Endothelial cell of hepatic sinusoid (primary cell): ENCODE measurements around the gene PHKB.
"Not testable (repeated sequence)": the region's sequence is repeated elsewhere in the genome, so short reads cannot be mapped to it uniquely, and the experiment has no call there.

ENCODE experiments used
- in situ Hi-C: cut with HindIII; loops from 2 replicates; pipeline ENCODE4 v1.10.0; 2017; ENCODE audit warnings: low sequenced_read_pairs

The PHKB gene

DNA sequence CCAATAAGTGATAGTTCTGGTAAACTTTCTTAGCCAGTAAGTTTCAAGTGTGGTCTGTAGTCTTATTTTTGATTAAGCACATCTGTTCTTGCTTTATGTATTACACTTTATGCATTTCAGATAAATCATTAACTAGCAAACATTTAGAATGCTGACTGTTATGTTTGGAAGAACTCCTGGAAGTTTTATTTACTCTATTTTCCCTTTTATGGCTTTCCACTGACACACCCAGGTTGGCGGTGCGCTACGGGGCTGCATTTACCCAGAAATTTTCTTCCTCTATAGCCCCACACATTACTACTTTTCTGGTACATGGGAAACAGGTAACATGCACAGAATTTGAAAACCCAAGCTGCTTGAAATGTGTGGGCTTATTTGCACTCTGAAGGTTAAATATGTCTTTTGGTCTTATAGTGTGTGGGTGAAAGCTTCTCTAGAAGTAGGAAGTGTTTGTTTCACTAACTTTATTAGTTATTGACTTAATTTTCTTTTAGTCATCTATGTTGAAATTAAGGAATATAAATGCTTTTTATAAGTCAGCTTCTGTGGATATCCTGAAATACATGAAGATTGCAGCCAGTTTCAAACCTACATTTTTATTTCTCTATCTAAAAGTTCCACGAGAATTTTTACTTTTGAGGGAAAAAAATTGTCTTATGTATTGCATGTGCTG, 203.7 kb downstream of the PHKB start:
- in situ Hi-C loops: no loop called here

DNA sequence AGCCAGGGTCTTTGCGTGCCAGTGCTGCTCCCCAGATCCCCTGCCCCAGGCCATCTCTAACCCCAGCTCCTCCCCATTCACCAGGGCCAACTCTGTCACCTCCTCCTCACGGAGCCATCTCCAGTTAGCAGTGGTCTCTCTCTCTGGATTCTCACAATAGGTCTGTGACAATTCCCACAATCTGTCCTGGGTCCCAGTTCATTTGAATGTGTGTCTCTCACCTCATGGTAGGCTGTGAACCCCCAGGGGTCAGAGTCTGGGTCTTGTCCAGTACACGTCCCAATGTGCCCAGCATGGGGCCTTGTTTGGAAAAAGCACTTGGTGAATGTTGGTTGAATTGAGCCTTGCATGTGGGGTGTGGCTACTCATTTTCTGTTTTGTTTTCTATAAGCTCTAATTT, 205.3 kb downstream of the PHKB start:
- in situ Hi-C loops: no loop called here

DNA sequence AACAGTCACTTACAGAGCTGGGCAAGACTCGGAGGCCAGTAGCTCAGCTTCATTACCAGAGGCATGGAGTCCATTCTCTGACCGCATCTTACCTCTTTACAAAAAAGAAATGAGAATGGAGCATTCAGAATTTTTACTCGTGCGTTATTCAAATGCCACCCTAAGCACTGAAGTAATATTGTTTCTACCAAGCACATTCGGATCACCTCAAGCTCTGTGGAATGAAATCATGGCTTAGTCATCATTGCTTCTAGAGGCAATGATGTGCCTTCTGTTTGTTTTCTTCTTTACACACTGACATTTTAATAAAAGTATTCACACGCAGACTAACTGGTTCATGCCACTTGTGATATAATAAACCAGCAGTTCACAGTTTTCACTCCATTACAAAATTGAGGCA, 206.8 kb downstream of the PHKB start:
- in situ Hi-C loops: no loop called here

DNA sequence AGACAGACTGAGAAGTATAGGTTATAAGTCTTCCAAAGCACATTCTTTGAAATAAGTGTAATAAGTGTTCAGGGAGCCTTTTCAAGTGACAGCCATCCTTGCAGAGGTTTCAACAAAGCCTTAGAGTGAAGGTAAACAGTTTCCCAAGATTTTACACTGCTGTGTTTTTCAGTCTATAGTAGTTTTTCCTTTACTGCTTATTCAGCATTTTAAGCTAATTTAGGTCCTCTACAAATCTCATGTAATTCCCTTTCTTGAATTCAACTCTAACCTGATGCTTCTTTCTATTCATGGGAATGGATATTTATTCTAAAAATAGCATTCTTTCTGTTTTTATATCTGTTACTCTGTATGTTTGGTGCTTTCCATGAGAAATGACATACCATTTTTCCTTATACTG, 211.3 kb downstream of the PHKB start:
- in situ Hi-C loops: no loop called here

DNA sequence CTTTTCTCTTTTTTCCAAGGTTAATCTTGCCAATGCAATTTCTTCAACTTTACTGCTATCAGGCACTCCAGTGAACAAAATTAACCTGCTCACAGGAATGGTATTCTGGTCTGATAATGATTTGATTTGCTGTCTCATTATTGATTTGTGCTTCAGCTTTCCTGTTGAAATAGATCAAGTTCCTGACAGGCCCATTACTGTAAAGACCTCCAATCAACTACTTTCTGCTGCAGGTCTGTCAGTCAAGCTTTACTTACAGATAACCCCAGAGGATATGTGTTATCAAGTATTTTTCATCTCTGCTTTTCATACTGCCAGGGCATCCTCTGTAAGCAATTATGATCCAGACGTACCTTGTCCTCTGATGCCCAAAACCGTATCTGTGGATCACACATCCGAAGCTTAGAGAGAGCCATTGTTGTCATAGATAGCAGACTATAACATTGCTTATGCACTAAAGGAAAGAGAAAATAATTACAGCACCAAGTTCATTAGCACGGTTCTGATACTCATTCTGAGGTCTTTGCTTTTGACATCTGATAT, 215.6 kb downstream of the PHKB start:
- in situ Hi-C loops: no loop called here

DNA sequence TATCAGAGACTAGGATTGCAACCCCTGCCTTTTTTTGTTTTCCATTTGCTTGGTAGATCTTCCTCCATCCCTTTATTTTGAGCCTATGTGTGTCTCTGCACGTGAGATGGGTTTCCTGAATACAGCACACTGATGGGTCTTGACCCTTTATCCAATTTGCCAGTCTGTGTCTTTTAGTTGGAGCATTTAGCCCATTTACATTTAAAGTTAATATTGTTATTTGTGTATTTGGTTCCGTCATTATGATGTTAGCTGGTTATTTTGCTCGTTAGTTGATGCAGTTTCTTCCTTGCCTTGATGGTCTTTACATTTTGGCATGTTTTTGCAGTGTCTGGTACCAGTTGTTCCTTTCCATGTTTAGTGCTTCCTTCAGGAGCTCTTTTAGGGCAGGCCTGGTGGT, 220.4 kb downstream of the PHKB start:
- in situ Hi-C loops: not testable (repeated sequence)

DNA sequence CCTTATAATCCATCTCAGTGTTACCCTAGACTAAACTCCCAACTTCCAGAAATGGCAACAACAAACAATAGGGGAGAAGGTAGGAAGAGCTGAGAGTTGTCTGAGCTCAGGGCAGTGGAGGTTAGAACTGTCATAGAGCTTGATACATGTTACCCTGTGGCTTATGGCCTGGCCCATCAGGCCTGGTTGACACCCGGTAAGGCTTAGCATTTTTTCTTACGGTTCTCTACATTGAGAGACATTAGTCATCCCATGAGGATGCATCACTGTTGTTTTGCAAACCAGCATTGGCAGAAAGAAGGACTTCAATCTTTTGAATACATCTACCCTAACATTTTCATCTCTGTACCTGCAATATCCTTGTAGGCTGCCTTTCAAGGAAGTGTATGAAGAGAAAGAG, 226.6 kb downstream of the PHKB start:
- in situ Hi-C loops: no loop called here

DNA sequence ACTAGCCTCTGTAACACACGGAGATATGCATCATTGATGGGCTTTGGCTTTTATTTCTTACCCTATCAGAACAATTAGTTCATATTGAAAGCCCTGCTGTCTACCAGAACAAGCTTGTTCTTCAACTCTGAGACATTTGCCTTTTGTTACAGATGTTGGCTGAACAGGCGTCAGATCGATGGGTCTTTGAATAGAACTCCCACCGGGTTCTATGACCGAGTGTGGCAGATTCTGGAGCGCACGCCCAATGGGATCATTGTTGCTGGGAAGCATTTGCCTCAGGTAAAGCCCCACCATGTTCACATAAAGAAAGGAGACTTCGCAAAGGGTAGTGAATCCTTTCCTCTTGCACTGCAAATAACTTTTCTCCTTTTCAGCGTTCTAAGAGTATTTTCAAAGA, 232.1 kb downstream of the PHKB start:
- in situ Hi-C loops: no loop called here

DNA sequence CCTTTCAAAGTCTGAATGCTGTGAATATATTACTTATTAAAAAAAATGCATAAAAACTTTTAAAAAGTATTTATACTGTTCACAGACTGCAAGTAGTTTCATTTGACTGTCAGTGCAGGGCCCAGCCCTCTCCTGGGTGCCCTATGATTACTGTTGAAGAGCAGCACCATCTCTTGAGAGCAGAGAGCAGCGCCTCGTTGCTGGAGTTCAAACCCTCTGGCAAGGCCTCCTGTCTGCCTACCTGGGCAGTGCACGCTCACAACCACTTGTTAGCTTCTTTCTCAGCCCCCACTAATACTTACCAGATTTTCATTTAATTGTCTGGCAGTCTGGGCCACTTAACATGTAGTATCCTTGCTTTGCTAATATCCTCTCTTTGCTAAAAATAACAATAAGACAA, 233.4 kb downstream of the PHKB start:
- in situ Hi-C loops: no loop called here

DNA sequence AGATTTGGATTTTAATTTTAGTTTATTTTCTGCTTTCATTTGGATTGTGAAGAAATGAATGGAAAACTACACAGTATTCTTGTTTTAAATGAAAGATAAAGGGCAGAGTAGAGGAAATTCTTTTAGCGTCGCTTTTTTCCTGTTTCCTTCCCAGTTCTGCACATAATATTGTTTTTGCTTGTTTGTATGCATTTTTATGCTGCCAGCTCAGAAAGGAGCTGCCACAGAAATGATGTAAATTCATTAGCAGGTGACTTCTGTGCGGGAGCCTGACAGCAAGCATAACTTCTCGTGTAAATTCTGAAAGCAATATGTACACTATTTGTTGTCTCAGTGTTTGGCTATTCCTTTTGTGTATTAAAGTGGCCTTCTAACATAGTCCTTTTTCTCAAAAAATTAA, 234.6 kb downstream of the PHKB start:
- in situ Hi-C loops: no loop called here

DNA sequence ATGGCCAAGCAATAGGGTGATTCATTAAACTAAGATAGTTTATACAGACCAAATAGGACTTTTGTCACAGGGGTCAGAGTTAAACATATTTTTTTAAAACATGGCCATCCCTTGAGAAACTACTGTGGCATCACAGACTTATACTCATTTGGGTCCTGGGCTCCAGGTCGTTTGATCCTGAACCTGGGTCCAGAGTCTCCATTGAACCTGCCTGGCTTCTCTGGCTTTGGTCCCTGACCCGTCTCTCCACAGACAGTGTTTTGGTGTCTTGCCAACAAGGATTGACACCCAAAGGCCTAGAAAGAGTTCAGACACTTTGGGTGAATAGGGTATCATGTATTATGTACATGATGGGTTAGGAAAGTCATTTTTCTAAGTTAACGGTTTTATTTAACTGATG, 236.7 kb downstream of the PHKB start:
- in situ Hi-C loops: no loop called here

DNA sequence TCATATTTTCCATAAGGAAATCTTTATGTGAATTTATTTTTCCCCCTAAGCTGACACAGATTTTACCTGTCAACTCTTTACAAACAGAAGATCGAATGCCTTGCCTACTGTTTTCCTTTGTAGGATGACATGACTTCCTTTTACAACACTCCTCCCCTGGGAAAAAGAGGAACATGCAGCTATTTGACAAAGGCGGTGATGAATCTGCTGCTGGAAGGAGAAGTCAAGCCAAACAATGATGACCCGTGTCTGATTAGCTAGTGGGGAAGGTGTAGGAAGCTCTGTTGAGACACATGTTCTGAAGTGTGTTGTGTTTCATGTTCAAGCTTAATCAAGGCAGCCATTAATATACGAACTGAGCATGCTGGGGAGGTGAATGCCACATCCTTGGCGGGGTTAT, 238.0 kb downstream of the PHKB start:
- in situ Hi-C loops: no loop called here

DNA sequence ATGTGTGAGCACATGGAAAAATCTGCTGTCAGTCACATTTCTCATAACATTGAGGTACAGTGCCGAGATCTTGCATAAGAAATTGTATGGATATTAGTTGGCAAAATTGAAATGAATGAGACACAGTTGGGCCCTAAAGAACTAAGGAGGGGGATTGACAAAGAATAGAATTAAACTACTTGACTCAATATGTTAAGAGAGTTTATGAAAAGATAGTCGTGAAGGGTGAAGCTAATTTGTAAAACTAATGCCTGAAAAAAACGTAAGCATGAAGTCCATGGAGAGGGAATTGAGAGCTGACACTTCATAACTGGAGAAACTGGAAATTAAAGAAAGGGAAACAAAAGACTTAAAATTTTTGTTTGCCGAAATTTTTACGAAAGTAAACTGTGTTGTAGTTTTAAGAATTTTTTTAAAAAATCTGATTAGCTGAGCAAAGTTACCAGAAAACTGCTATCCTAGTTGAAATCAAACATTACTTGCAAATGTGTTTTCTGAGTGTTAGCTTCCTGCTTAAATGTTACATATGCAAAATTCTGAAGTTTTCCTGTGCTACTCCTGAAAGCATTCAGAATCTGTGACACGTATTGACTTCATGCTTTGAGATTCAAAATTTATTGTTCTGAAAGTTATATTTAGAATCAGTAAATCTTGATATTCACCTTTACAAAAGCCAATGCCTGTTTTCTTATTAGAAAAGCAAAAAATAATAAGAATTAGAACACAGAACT, 239.9 kb downstream of the PHKB start:
- in situ Hi-C loops: no loop called here

DNA sequence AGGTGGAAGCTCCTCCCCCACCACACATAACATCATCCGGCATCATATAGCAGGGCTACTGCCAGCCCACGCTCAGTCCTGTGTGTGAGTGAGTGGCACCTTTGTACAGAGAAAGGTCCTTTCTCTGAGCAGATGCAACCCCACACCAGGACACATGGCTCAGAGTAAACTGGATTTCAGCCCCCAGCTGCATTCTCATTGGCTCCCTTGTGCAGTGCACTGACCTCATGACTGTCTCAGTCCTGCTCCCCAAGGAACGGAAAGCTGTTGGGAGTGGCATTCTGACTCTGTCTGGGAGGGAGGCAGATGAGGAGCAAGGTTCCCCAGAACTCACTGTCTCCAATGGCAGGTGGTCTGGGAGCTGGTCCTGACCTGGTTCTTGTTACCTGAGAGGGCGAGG, 244.1 kb downstream of the PHKB start:
- in situ Hi-C loops: no loop called here

DNA sequence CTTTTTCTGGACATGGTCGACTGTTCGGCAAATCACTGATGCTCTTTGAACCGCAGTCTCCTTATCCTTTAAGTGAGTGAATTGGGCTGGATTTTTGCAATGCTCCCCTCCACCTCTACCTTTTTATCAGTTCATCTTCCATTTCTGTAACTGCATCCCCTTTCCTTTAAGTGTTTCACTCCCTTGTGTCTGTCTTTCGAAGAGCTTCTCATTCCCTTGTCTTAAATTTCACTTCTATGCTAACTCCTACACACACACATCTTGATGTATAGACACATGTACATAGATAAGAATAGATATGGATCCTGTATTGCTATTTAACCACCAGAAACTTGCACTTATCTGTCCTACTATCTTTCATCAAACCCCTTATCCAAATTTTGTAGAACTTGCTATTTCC, 250.7 kb downstream of the PHKB start:
- in situ Hi-C loops: no loop called here

DNA sequence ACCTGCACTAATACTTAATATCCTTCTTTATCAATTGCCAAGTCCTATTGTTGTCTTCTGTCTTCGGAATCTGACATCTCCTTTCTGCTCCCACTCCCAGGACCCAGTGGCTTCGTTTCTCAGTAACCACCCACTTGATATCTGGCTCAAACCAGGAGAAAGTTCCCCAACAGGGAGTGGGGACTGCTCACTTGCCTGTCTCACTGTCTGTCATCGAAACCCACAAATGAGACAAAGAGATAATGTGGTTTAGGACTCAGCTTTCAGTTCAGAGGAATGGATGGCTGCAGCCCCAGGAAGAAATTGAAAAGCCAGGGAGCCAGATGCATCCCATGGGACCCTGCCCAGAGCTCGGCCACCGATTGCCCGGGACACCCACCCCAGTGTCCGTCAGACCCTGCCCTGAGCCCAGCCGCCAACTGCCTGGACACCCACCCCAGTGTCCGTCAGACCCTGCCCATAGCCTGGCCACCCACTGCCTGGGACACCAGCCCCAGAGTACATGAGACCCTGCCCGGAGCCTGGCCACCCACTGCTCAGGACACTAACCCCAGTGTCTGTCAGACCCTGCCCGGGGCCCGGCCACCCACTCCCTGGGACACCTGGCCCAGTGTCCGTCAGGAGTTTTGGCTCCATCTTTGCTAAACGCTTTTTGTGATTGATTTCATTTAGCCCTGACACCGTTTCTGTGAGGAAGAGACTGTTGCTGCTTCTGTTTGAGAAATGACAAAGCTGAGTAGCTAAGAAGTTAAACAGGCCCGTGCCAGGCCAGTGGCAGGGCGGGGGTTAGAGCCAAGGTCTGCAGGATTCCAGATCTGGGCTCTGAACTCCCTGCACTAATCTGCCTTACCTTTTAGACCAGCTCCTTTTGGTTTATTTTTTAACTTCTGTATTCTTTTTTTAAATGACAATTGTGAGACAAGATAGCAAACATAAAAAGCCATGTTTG, 251.4 kb downstream of the PHKB start:
- in situ Hi-C loops: no loop called here

DNA sequence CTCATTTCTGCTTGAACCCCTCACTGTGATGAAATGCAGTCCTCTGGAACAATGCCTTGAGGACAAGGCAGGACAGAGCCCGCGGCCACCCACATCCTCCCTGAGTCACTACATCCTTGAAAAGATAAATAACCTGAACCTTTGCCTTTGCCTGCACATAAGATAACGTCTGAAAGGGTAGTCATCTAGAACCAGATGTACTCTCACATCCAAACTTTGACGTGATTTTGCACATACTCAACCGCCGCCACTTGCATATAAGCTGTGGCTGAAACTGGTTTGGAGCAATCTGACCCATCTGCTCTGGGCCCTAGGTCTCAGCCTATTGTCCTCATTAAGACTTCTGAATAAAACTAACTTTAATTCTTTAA, 252.1 kb downstream of the PHKB start:
- in situ Hi-C loops: no loop called here

DNA sequence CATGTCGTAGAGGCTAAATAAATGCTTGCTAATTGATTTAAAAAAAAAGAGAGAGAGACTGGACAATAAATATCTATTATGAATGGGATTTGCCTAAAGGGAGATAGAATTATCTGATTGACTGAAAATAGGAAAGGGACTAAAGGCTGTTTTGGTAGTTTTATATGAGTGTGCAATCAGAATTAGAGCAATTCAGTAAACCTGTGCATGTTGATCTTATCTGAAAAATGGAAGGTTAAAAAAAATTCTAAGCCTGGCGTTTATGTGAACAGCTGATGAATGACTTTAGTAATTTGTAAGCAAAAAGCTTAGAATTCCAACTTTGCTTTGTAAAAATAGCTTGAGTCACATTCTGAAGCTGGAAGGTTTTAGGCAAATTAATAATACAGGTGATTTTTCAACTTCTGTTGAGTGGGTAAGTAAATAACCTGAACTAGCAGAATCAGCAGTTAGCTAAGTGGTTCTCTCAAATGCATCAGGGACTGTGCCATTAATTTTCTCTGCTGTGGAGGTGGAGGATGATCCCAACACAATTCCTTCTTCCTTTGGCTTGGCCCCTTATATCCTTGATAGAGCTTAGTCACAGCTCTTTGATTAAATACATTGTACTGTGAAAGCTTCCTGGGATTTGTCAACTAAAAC, 254.4 kb downstream of the PHKB start:
- in situ Hi-C loops: no loop called here

DNA sequence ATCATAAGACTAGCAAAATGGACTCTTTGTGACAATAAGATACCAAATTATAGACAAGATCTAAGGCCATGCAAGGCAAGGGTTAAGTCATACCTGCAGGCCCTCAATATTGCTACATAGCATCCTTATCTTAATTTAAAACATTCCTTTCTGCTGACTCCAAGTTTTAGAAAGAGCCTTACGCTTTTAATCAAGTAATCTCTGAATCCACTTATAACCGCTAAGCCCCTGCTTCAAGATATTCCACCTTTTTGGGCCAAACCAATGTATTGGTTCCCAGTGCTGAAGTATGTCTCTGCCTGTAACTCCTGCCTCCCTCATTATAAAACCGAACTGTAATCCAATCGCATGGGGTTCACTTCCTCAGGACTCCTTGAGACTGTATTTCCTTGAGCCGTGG, 255.4 kb downstream of the PHKB start:
- in situ Hi-C loops: no loop called here

DNA sequence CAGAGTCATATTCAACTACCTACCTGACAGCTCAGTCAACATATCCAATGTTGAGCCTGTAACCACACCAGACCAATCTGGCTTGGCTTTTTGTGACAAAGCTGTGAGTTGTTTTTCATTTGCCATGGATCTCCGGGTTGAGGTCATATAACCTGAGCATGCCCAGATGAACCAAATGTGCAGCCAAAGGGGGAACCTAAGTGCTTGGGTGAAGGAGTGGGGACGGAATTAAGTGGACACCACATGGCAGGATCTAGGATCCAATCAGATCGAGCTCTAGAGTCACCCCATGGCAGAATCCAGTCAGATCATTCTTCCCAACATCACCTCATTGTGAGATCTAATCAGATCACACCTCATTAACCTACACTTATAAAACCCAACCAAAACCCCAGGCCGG, 258.6 kb downstream of the PHKB start:
- in situ Hi-C loops: no loop called here

DNA sequence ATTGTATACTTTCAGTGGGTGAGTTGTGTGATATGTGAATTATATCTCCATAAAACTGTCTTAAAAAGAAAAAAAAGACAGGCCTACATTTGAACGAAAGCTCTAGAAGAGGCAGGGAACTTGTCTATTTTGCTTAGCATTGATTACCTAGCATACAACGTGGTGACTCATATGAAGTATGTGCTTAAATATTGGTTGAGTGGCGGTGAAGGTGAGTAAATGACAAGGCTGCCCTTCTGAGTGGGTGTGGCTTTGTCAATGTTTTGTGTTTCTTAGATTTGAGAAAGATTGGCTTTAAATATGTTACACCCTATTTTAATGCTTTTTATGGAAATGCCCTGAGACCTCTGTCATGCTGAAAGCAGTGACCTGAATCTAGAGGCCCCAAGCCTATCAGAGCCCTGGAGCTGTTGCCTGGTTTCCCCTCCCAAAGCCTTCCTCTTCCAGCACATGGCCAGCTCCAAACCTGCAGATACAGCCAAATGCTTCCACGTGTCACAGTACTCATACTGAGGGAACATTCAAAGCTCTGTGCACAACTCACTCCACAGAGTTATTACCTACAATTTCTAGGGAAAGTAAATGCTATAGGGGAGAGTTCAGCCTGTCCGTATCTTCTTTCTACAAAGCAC, 260.0 kb downstream of the PHKB start:
- in situ Hi-C loops: no loop called here
